ENCODE measurements around the gene SQSTM1.

- TF ChIP-seq JUN (CRISPR knock-in tag; IDR thresholded peaks at IDR 0.05) (no peak), CTCF (IDR thresholded peaks at IDR 0.05) (no peak), IRF2 (CRISPR knock-in tag; IDR thresholded peaks at IDR 0.05; ENCODE audit: borderline replicate concordance, low read depth) (no peak), GABPB1 (CRISPR knock-in tag; IDR thresholded peaks at IDR 0.05) (no peak), SP1 (CRISPR knock-in tag; conservative IDR thresholded peaks at IDR 0.05) (no peak), ZBTB43 (CRISPR knock-in tag; IDR thresholded peaks at IDR 0.05) (no peak), MAX (CRISPR knock-in tag; IDR thresholded peaks at IDR 0.05) (no peak), TCF7 (CRISPR knock-in tag; IDR thresholded peaks at IDR 0.05; ENCODE audit: low read depth) (no peak), CREB1 (CRISPR knock-in tag; IDR thresholded peaks at IDR 0.05) (no peak), IRF1 (CRISPR knock-in tag; IDR thresholded peaks at IDR 0.05) (no peak), ZSCAN18 (CRISPR knock-in tag; IDR thresholded peaks at IDR 0.05) (no peak)
These were observed 600 bp upstream of the SQSTM1 start for GRCh38 chr5:179820127-179820482.

Measured in WTC11 (cell line).